Measurements from ENCODE around the gene CXCL8.
"Not testable (repeated sequence)": the region's sequence is repeated elsewhere in the genome, so short reads cannot be mapped to it uniquely, and the experiment has no call there.

Gene CXCL8

DNA sequence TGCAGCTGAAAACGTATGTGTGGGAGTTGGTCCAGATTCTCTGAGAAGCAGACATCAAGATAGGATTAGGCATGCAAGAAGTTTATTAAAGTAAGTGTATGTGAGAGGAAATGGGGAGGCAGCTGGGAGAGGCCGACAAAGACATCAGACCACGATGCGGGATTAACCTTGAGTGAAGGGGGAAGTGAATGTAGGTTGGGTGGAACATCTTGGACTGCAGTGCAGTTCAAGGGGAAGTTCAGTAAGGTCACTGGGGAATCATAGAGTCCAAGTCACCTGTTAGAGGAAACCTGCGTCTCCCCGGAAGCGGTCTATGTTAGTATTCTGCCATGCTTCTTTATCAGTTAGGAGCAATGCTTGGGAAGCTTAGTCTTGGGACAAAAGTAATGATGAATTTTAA, 22.0 kb downstream of the CXCL8 start:
- TF ChIP-seq, protein P1, sequence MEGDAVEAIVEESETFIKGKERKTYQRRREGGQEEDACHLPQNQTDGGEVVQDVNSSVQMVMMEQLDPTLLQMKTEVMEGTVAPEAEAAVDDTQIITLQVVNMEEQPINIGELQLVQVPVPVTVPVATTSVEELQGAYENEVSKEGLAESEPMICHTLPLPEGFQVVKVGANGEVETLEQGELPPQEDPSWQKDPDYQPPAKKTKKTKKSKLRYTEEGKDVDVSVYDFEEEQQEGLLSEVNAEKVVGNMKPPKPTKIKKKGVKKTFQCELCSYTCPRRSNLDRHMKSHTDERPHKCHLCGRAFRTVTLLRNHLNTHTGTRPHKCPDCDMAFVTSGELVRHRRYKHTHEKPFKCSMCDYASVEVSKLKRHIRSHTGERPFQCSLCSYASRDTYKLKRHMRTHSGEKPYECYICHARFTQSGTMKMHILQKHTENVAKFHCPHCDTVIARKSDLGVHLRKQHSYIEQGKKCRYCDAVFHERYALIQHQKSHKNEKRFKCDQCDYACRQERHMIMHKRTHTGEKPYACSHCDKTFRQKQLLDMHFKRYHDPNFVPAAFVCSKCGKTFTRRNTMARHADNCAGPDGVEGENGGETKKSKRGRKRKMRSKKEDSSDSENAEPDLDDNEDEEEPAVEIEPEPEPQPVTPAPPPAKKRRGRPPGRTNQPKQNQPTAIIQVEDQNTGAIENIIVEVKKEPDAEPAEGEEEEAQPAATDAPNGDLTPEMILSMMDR (IDR thresholded peaks at IDR 0.05; ENCODE audit: low read length, missing control alignments): no peak
- no peak overlapping the region for H3K4me3 ChIP-seq (replicated peaks; ENCODE audit: low read depth, low read length)
- DNase-seq (ENCODE audit: low read depth): no peak

DNA sequence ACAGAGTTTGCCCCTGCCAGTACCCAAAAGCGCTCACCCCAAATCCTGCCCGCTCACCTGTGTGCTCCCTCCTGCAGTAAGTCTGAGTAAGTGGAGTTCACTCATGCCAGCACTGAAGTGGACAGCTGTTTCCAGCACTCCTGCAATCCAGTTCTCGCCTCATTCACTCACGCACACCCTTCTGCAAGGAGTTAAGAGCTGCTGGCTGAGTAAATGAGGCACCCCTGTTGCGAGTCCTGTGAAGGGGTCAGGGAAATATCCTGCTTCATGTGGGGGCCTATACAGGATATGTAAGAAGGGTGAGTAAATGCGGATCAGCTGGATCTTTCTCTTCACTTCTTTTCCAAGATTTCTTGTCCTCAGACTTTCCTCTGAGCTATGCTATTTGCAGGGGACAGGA, 23.5 kb downstream of the CXCL8 start:
- TF ChIP-seq, protein P1 (IDR thresholded peaks at IDR 0.05; ENCODE audit: low read length, missing control alignments): no peak
- DNase-seq (ENCODE audit: low read depth): no peak
- H3K4me3 ChIP-seq (replicated peaks; ENCODE audit: low read depth, low read length): no peak overlapping the region

DNA sequence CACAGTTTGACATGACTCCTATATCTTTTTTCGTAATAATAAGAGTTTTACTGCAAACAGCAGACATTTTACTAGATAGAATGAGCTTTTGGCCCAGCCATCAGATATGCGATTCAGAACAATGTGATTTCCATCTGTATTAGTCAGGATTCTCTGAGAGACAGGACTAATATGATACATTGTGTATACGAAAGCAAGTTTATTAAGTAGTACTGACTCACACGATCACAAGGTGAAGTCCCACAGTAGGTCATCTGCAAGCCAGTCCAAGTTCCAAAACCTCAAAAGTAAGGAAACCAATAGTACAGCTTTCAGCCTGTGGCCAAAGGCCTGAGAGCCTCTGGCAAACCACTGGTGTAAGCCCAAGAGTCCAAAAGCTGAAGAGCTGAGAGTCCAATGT, 24.1 kb downstream of the CXCL8 start:
- TF ChIP-seq, protein P1 (IDR thresholded peaks at IDR 0.05; ENCODE audit: low read length, missing control alignments): no peak
- DNase-seq (ENCODE audit: low read depth): peak; percentile 44
- no peak overlapping the region for H3K4me3 ChIP-seq (replicated peaks; ENCODE audit: low read depth, low read length)

DNA sequence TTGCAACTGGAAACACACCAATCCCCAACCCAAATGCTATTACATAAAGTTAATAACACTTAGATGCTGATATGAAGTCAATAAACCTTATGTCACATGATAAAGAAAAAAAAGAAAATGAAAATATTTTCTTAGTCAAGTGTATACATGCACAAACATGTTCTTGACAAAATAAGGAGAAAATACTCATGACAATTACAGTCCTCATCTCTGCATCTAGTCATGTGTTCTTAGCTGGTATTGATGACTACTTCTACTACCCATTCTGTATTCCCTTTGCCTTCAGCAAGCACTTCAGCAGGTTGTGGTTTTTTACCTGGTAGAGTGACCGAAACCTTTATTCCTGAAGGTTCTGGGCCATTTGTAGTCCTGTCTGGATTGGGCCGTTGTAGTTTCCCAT, 24.9 kb downstream of the CXCL8 start:
- TF ChIP-seq, protein P1 (IDR thresholded peaks at IDR 0.05; ENCODE audit: low read length, missing control alignments): no peak
- H3K4me3 ChIP-seq (replicated peaks; ENCODE audit: low read depth, low read length): no peak overlapping the region
- DNase-seq (ENCODE audit: low read depth): no peak

DNA sequence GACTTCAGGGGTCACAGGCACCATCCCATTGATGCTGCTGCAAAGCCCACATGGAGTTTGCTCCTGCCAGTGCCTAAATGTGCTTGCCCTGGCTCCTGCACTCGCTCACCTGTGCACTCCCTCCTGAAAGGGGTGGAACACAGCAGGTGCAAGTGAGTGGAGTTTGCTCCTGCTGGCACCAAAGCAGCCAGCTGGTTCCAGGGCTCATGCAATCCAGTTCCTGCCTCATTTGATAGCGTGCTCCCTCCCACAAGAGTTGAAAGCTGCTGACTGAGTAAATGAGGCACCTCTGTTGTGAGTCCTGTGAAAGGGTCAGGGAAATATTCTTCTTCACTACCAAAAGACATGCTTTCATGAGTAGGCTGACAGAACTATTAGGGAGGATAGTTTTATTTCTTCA, 30.5 kb downstream of the CXCL8 start:
- TF ChIP-seq, protein P1 (IDR thresholded peaks at IDR 0.05; ENCODE audit: low read length, missing control alignments): no peak
- DNase-seq (ENCODE audit: low read depth): no peak
- no peak overlapping the region for H3K4me3 ChIP-seq (replicated peaks; ENCODE audit: low read depth, low read length)

DNA sequence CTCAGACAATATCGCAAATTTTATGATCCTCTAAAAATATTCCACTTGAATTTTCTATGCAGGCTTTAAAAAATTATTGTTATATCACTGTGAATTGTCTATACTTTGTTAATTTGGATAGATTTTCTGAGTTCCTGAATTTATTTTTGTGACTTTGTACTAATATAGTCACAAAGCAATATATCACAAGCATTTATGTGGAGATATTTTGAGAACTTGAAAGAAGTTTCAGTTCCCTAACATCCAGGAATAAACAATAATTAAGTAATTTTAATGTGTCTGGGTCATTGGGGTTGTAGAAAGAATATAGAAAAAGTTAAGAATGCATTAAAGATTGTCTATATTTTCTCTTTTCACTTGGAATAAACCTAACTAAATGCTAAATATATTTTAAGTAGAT, 32.0 kb downstream of the CXCL8 start:
- no peak for DNase-seq (ENCODE audit: low read depth)
- TF ChIP-seq, protein P1 (IDR thresholded peaks at IDR 0.05; ENCODE audit: low read length, missing control alignments): no peak
- no peak overlapping the region for H3K4me3 ChIP-seq (replicated peaks; ENCODE audit: low read depth, low read length)

DNA sequence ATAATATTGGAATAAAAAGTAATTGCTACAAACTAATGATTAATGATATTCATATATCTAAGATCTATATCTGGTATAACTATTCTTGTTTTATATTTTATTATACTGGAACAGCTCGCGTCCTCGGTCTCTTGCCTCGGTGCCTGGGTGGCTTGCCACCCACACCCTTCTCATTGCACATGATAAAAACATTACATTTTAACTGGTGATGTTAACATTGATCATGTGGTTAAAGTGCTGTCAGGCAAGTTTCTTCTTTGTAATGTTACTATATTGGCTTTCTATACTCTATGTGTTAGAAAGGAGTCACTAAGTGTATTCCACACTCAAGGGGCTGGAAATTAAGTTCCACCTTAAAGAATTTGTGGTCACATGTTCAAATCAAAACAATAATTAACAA, 34.0 kb downstream of the CXCL8 start:
- DNase-seq (ENCODE audit: low read depth): not testable (repeated sequence)

DNA sequence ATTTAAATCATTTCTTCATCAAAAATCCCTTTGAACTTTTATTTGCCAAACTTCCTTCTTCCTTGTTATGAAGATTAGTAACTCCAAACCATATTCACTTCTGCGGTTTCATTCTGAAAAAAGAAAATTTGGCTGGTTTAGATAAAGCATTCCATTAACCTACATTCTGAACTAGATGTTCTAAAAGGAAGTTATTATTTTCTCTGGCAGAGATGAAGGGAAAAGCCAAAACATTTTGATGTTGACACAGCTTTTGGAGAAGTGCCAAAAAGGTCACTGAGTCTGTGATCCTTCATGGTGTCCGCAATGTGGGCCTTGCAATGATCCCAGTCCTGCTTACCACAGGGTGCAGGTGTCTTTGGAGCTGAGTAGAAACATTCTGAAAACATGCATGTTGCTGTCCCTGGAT, 36.0 kb downstream of the CXCL8 start:
- no peak overlapping the region for H3K4me3 ChIP-seq (replicated peaks; ENCODE audit: low read depth, low read length)
- DNase-seq (ENCODE audit: low read depth): peak; percentile 97
- TF ChIP-seq, protein P1 (IDR thresholded peaks at IDR 0.05; ENCODE audit: low read length, missing control alignments): no peak

More for the DNA sequence above, 34.0 kb downstream of the CXCL8 start:
- not testable (repeated sequence) for H3K4me3 ChIP-seq (replicated peaks; ENCODE audit: low read depth, low read length)

Data from fibroblast of pulmonary artery (primary cell).